NCI-H460 (cell line): ENCODE measurements around the gene PITPNM1. TPM values are rescaled to one million over a fixed set of nuclear protein-coding genes. Genes with fewer than 3 reads are reported as not detected.
"Not testable (repeated sequence)": the region's sequence is repeated elsewhere in the genome, so short reads cannot be mapped to it uniquely, and the experiment has no call there.

Experiments
- DNase-seq: peaks from one replicate; pipeline ENCODE4 v3.0.0-alpha.2; 2016; ENCODE audit warnings: low read depth; ENCODE audit errors: extremely low read depth
- total RNA-seq: library from RNA; depleted of rRNA; stranded (reverse); fragments of >200 nt; shearing (Covaris generic); gene quantifications from 2 replicates; pipeline ENCODE4 v1.2.3, GENCODE V29; 2014

Gene PITPNM1
- total RNA-seq, 1 experiment from 2014 or later, result 24.5 TPM

- no peak for DNase-seq
These were observed 13.7 kb downstream of the PITPNM1 start for GRCh38 chr11:67491276-67492068.

- DNase-seq, result no peak
These were observed 14.5 kb downstream of the PITPNM1 start for GRCh38 chr11:67490727-67491065.

GRCh38 chr11:67489885-67490726 is 15.1 kb downstream of the PITPNM1 start:
- DNase-seq, result no peak

GRCh38 chr11:67489203-67489884 is 15.8 kb downstream of the PITPNM1 start:
- no peak for DNase-seq

- no peak for DNase-seq
These were observed 18.5 kb downstream of the PITPNM1 start for GRCh38 chr11:67486481-67487195.

GRCh38 chr11:67485873-67486361 is 19.2 kb downstream of the PITPNM1 start:
- not testable (repeated sequence) for DNase-seq

- DNase-seq, result no peak
These were observed 20.3 kb downstream of the PITPNM1 start for GRCh38 chr11:67484847-67485311.

GRCh38 chr11:67483831-67484665 is 21.1 kb downstream of the PITPNM1 start:
- no peak for DNase-seq

- DNase-seq, result peak; percentile 96
These were observed 22.1 kb downstream of the PITPNM1 start, which contains the start of gene AIP for GRCh38 chr11:67482827-67483798. Gene AIP (plus strand): TSS chr11:67483026. CDS start chr11:67483159, 133 bp downstream.

- no peak for DNase-seq
These were observed 22.8 kb downstream of the PITPNM1 start for GRCh38 chr11:67482275-67482826.

- not testable (repeated sequence) for DNase-seq
These were observed 27.7 kb downstream of the PITPNM1 start for GRCh38 chr11:67477344-67478050.

GRCh38 chr11:67476692-67477091 is 28.5 kb downstream of the PITPNM1 start:
- DNase-seq, result not testable (repeated sequence)

- no peak for DNase-seq
These were observed 32.3 kb downstream of the PITPNM1 start for GRCh38 chr11:67472882-67473281.

GRCh38 chr11:67470337-67471002 is 34.7 kb downstream of the PITPNM1 start:
- DNase-seq, result no peak

GRCh38 chr11:67469508-67469811 is 35.7 kb downstream of the PITPNM1 start:
- DNase-seq, result no peak

- DNase-seq, result peak; percentile 80
These were observed 36.2 kb downstream of the PITPNM1 start, which contains the start of gene TMEM134 for GRCh38 chr11:67468759-67469507. Gene TMEM134 (minus strand): TSS chr11:67469251. CDS start chr11:67469192, 59 bp downstream.
